COLO829 (cell line): ENCODE measurements around the gene ZNF155.
"Not testable (repeated sequence)": the region's sequence is repeated elsewhere in the genome, so short reads cannot be mapped to it uniquely, and the experiment has no call there.

Experiments used
- DNase-seq: peaks from one replicate; pipeline ENCODE4 v3.0.0; 2012; ENCODE audit warnings: low spot score

Gene ZNF155

DNA sequence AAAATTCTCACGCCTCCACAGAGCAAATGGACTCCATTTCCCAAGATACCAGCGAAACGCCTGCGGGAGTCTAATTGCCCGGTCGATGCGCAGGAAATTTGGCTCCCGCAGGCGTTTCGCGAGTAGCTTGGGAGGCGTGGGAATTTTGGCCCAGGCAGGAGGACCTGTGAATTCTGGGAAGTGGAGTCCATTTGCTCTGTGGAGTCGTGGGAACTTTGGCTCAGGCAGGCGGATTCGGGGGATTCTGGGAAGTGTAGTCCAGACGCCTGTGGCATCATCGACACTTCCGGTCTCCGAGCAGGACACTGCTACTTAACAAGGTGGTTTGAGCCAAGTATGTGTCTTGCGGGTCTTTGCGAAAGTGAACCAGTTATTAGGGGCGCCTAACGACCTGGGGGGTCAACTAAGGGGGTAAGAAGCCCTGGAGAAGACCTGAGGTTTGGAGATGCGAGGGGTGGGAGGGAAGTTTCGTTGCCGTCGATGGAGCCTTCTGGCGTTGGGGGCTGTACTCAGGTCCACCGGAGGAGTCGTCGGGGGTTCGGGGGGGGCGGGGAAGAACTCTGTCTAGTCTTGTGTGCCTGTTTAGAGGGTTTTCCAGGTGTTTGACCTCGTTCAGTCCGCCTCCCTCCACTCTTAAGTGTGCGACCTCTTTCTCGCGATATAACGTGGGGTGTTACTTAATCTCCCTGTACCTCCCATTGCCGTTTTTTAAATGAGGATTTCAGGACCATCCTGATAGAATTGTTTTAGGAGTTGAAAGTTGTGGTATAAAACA lies at the start of gene ZNF155:
ZNF155 (plus strand) TSS at position 277 of the 775 bp plus-strand sequence. CDS start 4,356 bp downstream, outside the sequence.
- peak; percentile 82 for DNase-seq

DNA sequence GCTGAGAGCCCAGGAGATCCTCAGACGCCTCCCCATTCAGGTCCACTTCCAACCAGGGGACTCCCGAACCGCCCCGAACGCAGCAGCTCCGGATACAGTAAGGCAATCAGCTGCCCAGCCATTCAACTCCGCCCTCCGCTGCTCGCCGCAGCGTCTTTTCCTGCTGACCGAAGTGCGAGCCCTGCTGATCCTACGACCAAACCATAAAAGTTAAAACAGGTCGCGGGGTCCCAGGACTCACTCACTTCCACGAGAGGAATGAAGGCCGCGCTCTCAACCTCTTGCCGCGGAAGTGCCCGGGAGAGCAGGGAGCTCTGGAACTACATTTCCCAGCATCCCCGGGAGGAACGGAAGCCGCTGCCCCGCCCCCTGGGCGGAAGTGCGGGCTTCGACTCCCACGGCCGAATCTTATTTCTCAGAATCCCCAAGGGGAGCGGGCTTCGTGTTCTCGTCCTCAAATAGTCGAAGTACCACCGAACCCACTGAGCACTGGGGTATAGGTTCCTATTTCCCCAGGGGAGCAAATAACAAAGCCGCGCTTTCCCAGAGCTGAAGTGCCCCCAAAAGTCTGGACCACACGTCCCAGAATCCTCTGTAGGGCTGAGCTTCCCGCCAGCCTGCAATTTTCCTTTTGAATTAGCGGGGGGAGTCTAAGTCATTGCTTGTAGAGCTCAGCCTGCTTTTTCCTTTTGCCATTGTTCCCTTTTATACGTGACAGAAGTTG lies 48.8 kb upstream of the ZNF155 start, which contains the start of gene ZNF45:
ZNF45 (minus strand) TSS at position 298 of the 724 bp plus-strand sequence. CDS start 13,097 bp downstream, outside the sequence.
- DNase-seq = peak; percentile 90

DNA sequence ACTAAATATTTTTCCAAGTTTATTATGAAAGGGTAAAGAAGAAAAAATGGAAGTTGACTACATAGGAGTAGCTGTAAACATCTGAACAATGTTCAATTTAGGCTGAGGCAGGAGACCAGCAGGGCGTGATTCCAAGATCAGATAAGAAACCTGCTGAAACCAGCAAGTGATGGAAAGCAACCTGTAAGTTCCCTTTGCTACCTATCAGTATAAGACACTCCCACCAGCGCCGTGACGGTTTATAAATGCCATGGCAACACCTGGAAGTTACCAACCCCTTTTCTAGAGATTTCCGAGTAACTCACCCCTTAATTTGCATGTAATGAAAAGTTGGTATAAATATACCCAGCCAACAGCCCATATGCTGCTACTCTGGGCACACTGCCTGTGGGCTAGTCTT lies 47.8 kb upstream of the ZNF155 start:
- DNase-seq = no peak

DNA sequence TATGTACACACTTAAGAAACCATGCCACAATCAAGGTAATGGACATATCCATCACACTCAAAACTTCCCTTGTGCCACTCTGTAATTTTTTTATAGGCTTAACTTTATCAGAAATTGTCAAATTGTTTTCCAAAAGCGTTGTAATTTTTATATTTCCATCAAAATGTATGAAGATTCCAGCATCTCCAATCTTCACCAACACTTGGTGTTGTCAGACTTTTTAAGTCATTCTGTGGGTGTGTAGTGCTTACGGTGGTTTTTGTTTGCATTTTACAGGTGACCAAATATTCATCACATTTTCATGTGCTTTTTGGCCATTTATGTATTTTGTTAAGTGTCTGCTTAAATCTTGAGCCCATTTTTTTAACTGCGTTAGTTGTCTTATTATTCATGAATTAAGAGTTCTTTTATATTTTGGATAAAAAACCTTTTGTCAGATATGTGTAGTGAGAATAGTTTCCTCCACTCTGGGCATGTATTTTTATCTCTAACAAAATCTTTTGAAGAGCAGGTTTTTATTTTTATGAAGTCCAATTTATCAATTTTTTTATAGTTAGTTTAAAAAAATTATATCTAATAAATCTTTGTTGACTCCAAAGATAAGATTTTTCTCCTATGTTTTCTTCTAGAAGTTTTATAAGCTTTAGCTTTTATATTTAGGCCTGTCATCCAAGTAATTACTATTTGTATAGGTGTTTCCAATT lies 44.3 kb upstream of the ZNF155 start:
- DNase-seq = no peak

DNA sequence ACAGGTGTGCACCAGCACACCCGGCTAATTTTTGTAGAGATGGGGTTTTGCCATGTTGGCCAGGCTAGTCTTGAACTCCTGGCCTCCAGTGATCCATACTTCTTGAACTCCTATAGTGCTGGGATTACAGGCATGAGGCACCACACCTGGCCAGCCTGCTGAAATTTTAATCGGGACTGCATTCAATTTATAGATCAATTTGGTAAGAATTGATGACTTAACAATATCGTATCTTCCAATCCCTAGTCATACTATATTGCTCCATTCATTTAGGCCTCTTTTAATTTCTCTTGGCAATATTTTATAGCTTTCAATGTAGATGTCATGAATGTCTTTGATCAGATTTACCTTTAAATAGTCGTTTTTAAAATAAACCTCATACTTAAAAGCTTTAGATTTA lies 43.3 kb upstream of the ZNF155 start:
- no peak for DNase-seq

DNA sequence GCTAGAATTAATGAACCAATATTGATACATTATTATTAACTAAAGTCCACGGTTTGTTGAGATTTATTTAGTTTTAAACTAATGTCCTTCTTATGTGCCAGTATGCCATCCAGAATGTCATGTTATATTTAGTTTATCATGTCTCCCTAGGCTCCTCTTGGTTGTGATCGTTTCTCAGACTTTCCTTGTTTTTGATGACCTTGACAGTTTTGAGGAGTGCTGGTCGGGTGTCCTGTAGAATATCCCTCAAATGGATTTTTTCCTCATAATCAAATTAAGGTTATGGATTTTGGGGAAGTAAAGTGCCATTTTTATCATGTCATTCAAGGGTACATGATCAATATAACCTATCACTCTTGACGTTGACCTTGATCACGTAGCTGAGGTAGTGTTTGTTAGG lies 42.8 kb upstream of the ZNF155 start:
- no peak for DNase-seq

DNA sequence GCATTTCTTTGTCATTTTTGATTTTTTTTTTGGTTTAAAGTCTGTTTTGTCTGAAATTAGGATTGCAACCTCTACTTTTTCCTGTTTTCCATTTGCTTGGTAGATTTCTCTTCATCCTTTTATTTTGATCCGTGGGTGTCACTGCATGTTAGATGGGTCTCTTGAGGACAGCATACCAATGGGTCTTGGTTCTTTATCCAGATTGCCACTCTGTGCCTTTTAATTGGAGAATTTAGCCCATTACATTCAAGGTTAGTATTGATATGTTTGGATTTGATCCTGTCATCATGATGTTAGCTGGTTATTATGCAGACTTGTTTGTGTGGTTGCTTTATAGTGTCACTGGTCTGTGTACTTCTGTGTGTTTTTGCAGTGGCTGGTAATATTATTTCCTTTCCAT lies 36.6 kb upstream of the ZNF155 start:
- not testable (repeated sequence) for DNase-seq

DNA sequence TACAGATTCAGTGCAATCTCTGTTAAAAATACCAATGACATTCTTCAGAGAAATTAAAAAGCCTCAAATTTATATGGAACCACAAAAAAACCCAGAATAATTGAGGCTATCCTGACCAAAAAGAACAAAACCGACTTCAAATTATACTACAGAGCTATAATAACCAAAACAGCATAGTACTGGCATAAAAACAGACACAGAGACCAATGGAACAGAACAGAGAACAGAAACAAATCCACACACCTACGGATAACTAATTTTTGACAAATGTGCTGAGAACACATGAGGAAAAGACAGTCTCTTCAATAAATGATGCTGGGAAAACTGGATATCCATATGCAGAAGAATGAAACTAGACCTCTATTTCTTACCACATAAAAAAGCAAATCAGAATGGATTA lies 34.2 kb upstream of the ZNF155 start:
- DNase-seq = not testable (repeated sequence)

DNA sequence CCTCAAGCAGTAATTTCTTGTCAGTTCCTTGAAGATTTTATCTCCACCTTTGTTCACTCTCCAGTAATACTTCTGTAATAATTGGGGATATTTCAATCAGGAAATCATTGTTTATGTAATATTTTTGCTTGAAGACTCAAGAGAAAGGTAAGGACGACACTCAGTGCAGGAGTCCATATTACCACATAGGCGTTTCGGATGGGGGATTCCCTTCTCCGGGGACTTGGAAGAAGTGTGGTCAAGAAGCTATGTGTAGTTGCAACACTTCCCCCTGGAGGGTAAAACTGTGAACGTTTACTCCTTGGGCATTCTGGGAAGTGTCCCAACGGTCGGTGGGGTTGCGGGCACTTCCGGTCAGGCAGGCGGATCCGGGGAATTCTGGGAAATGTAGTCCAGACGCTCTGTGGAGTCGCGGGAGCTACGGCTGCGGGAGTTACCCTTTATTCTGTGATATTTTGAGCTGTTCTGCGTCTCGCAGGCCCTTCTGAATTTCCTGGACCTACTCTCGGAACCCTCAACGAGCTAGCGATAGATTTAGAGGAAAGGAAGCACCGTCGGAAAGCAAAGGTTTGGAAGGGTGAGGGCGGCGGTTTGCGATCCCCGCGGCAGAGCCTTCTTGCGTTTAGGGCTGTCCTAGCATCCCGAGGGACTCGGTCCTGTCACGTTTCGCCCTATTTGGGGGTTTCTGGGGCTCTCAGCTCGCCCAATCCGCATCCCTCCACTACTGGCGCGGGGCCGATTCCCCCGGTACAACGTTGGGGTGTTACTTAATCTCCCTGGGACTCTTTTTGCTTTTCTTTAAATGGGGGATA lies 32.9 kb upstream of the ZNF155 start, which contains the start of gene ZNF221:
ZNF221 (plus strand) TSS at position 395 of the 812 bp plus-strand sequence. CDS start 11,499 bp downstream, outside the sequence.
- DNase-seq = peak; percentile 91

DNA sequence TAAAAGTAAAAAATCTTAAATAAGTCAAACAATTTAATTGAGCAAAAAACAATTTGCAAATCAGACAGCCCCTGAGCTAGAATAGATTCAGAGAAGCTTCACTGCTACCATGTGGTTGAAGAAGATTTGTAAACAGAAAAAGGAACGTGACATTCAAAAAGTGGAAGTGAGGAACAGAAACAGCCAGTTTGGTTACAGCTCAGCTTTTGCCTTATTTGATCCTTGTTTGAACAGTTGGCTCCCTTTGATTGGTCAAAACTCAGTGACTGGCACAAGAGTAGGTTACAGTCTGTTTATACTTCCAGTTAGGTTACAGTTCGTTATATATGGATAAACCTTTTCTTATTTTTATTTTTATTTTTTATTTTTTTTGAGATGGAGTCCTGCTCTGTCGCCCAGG lies 27.2 kb upstream of the ZNF155 start:
- no peak for DNase-seq

DNA sequence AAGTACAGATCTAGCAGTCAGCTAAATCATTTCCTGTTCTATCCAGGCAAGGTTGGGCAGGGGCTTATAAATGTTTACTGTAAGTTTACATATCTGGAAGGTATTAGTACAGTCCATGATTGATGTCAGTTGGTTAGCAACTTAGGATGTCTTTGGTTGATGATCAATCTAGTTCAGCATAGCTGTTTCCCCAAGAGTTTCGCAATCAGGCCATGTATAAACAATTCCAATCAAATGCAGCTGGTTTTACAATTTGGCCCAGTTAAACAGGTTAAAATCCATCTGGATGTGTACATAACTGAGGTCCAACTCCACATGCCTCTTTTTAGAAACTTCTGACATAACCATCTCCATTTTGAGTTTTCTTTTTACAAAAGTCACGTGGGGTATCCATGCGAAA lies 26.1 kb upstream of the ZNF155 start:
- DNase-seq = no peak

DNA sequence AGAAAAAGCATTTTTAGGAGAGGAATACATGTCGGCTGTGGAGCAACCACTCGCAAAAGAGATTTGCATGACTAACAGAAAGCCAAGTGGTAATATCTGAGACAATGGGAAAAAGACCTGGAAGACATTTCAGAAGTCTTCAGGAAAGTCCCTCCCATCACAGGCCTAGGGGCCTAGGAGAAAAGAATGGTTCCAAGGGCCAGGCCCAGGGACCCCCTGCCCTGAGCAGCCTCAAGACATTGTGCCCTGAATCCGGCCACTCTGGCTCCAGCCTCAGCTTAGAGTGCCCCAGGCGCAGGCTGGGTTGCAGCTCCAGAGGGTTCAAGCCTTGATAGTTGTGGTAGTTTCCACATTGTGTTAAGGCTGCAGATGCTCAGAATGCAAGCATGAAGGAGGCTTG lies 23.6 kb upstream of the ZNF155 start:
- no peak for DNase-seq

DNA sequence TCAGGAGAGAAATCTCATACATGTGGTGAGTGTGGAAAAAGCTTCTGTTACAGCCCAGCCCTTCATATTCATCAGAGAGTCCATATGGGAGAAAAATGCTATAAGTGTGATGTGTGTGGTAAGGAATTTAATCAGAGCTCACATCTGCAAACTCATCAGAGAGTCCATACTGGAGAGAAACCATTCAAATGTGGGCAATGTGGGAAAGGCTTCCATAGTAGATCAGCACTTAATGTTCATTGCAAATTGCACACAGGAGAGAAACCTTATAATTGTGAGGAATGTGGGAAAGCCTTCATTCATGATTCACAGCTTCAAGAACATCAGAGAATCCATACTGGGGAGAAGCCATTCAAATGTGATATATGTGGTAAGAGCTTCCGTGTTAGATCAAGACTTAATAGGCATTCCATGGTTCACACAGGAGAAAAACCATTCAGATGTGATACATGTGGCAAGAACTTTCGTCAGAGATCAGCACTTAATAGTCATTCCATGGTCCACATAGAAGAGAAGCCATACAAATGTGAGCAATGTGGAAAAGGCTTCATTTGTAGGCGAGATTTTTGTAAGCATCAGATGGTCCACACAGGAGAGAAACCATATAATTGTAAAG lies 17.8 kb upstream of the ZNF155 start:
- no peak for DNase-seq

DNA sequence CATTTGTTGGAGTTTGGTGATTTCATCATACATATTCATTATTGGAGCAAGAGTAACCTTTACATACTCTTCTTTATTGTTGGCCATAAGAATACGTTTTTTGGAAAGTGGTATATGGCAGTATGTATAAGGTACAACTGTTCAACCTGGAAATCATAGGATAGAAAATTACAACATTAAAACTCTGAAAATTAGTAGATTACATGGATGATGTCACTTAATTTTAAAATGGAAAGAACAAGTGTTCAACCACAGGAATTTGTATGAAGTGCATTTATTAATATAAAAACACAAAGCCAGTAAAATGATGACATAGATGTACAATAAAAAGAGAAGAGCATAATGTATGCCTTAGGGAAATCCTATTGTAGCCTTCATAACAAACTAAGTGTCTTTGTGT lies 7.3 kb upstream of the ZNF155 start:
- DNase-seq = no peak

DNA sequence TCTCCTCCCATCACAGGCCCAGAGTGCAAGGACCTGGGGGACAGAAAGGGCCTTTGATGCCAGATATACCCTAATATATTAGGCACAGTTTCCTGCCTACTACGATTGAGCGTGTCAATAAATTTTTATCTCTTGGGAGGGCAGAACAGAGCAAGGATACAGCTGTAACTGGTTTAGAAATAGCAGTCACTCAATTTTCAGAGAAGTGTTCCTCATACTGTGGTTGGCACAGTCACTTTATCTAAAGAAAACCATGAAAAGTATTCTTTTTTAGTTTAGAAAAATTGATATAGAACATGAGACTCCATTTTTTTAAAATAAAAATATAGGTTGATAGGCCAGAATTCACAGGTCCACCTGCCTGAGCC lies 460 bp upstream of the ZNF155 start:
- DNase-seq = no peak

DNA sequence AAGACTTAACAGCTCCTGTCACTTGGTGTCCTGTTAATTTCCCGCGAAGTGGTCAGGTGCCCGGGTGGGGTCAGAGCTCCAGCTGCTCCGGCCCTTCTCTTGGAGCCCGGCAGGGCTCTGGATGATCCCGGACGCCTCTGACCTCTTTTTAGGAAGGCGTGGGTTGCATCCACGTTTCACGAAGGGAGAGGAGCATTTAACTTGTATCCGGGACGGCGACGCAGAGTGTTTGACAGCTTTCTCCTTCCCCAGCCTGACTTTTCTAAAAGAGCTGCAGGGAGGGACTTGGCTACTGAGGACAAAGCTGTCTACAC lies 656 bp downstream of the ZNF155 start:
- no peak for DNase-seq

DNA sequence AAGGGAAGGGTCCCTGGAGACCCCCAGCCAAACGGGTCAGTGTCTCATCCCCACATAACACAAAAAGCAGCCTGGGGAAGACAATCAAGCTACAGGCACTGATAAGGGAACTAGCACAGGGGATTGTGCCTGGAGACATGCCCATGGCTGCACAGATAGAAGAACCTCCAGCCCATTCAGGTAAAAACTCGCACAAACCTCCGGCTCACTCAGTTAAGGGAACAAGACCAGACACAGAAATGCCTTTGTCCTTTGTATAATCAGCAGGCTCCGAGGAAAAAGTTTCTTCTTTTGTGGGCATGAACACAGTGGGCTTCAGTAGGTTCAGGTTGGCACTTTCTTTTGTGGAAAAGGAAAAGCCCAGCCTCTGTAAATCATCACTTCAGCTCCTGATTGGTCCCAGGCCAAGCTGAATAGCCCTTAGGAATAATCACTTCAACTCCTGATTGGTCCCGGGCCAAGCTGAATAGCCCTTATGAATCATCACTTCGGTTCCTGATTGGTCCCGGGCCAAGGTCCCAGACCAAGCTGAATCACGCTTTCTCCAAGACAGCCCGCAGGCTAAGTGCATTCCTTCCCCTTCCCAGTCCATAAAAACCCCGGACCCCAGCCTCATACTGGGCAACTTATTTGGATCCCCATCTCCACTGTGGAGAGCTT lies 13.8 kb downstream of the ZNF155 start:
- no peak for DNase-seq

DNA sequence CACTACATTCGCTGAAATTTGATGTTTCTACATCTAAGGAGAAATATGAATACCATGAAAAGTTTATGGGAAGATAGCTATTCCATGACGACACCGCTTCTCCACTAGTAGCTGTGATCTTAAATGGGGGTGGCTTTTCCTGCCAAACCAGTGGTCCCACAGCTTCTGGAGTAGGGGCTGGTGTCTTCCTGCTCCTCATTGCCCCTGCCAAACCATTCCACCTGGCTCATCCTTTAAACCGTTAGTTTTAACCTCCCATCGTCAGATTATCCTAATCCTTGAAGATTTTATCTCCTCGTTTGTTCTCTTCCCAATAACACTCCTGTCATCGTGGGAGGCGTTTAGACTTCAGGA lies 18.2 kb downstream of the ZNF155 start:
- no peak for DNase-seq

DNA sequence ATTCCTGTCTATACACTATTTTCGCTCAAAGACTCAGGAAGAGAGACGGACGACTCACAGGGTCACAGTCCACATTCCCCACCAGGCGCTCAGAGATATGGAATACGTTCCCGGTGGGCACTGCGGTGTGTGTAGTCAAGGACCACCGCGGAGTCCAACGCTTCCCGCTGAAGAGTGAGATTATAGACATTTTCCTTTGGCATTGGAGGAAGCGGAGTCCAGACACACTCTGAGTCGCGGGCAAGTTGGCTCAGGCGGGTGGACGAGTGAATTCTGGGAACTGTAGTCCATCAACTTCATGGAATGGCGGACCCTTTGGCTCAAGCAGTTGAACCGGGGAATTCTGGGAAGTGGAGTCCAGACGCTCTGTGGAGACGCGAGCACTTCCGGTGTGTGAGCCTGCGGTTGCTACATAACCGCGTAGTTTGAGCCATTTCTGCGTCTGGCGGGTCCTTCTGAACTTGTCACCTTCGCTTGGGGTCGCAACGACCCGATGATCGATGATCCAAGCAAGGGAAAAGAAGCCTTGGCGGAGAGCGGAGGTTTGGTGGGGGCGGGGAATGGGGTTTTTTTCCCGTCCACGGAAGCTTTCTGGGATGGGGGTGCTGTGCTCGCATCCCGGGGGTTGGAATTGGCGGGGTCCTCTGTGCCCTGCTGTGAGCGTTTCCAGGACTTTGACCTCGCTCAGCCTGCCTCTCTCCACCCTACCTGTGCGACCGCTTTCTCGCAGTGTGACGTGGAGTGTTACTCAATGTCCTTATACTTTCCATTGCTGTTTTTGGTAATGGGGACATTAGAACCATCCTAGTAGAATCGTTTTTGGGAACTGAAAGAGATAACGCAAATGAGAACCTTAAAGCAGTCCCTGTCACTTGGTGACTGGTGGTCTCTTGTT lies 18.8 kb downstream of the ZNF155 start, which contains the start of gene ZNF230:
ZNF230 (plus strand) TSS at position 392 of the 895 bp plus-strand sequence. CDS start 4,122 bp downstream, outside the sequence.
- DNase-seq = peak; percentile 94

DNA sequence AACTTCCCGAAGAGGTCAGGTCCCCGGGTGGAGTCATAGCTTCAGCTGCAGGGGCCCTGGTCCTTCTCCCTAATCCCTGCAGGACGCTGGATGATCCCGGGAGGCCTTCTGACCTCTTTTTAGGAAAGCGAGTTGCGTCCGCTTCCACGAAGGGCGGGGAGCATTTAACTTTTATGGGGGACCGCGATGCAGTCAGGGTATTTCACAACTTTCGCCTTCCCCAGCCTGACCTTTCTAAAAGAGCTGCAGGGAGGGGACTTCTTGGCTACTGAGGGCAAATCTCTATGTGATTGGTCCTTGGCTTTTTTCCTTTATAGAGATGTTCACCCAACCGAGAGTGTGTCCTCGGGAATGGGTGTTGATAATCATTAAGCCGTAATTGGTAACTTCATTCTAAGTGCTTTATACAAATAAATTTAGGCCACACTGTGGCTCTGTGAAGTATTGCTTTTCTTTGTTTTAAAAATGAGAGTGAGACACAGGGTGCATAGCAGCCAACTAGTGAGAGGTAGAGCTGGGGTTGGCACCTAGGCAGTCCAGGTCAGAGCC lies 19.5 kb downstream of the ZNF155 start:
- DNase-seq = no peak
